Progenitor cell of endocrine pancreas (in vitro differentiated cells): ENCODE results near the gene PLXNA2. TPM values are rescaled to one million over a fixed set of nuclear protein-coding genes. Genes with fewer than 3 reads are reported as not detected.

Source experiments
- DNase-seq: peaks from one replicate; pipeline ENCODE4 v3.0.0; 2021; ENCODE audit warnings: low spot score; ENCODE audit not compliant: unreplicated experiment
- H3K27ac Mint-ChIP-seq: 2 replicates; pipeline ENCODE4 v1.8.0; 2021; ENCODE audit warnings: mild to moderate bottlenecking, moderate library complexity, mixed read lengths
- H3K27me3 Mint-ChIP-seq: 2 replicates; pipeline ENCODE4 v1.8.0; 2021; ENCODE audit warnings: mixed read lengths
- H3K36me3 Mint-ChIP-seq: 2 replicates; pipeline ENCODE4 v1.8.0; 2022; ENCODE audit warnings: mixed read lengths; ENCODE audit not compliant: insufficient read depth
- H3K4me1 Mint-ChIP-seq: 2 replicates; pipeline ENCODE4 v1.8.0; 2021; ENCODE audit warnings: low read depth, mixed read lengths
- H3K4me3 Mint-ChIP-seq: 2 replicates; pipeline ENCODE4 v1.8.0; 2021; ENCODE audit warnings: low read depth, mild to moderate bottlenecking, moderate library complexity, mixed read lengths
- H3K9me3 Mint-ChIP-seq: 2 replicates; pipeline ENCODE4 v1.8.0; 2021; ENCODE audit warnings: low read depth, mixed read lengths
- CTCF ChIP-seq: fragments of 200-600 bp; sonication (generic); IDR thresholded peaks from one replicate; pipeline ENCODE4 v1.5.0; 2021; ENCODE audit warnings: antibody characterized with exemption, mild to moderate bottlenecking; ENCODE audit not compliant: unreplicated experiment
- total RNA-seq: library from RNA; stranded (reverse); gene quantifications from 2 replicates; pipeline ENCODE4 v1.2.1, GENCODE V29; 2021

Gene PLXNA2
- total RNA-seq, 1 donor from 2014 or later: 34.9 TPM

- Mint-ChIP-seq H3K27me3 (peaks cover 26% of the 10 kb centered on the region), H3K4me3 (no peak overlapping the region), H3K4me1 (no peaks in the 10 kb centered on the region), H3K27ac (no peak overlapping the region), H3K36me3 (no peaks in the 10 kb centered on the region), H3K9me3 (peaks cover 1% of the 10 kb centered on the region)
- no peak for DNase-seq
- TF ChIP-seq CTCF: no peak
These were observed 245.5 kb downstream of the PLXNA2 start for GRCh38 chr1:207998691-207999090.

GRCh38 chr1:207997486-207998268, 246.5 kb downstream of the PLXNA2 start:
- no peak overlapping the region for H3K4me3 Mint-ChIP-seq
- H3K9me3 Mint-ChIP-seq: peaks cover 6% of the 10 kb centered on the region
- H3K4me1 Mint-ChIP-seq: no peaks in the 10 kb centered on the region
- H3K36me3 Mint-ChIP-seq: no peaks in the 10 kb centered on the region
- peaks cover 28% of the 10 kb centered on the region for H3K27me3 Mint-ChIP-seq
- DNase-seq: peak; percentile 44
- TF ChIP-seq CTCF: peak; percentile 79
- no peak overlapping the region for H3K27ac Mint-ChIP-seq

- H3K4me3 Mint-ChIP-seq: no peak overlapping the region
- DNase-seq: no peak
- H3K9me3 Mint-ChIP-seq: peaks cover 6% of the 10 kb centered on the region
- H3K27me3 Mint-ChIP-seq: peaks cover 24% of the 10 kb centered on the region
- no peak overlapping the region for H3K27ac Mint-ChIP-seq
- H3K36me3 Mint-ChIP-seq: no peaks in the 10 kb centered on the region
- no peak for TF ChIP-seq CTCF
- no peaks in the 10 kb centered on the region for H3K4me1 Mint-ChIP-seq
These were observed 247.5 kb downstream of the PLXNA2 start for GRCh38 chr1:207996636-207997035.

- H3K36me3 Mint-ChIP-seq: no peaks in the 10 kb centered on the region
- H3K4me1 Mint-ChIP-seq: no peaks in the 10 kb centered on the region
- peaks cover 6% of the 10 kb centered on the region for H3K9me3 Mint-ChIP-seq
- no peak for DNase-seq
- peaks cover 24% of the 10 kb centered on the region for H3K27me3 Mint-ChIP-seq
- no peak overlapping the region for H3K4me3 Mint-ChIP-seq
- H3K27ac Mint-ChIP-seq: no peak overlapping the region
- no peak for TF ChIP-seq CTCF
These were observed 248.6 kb downstream of the PLXNA2 start for GRCh38 chr1:207995576-207995975.

GRCh38 chr1:207993477-207994445, 250.4 kb downstream of the PLXNA2 start:
- no peak for DNase-seq
- H3K27ac Mint-ChIP-seq: no peak overlapping the region

More at GRCh38 chr1:207993477-207994445, 250.4 kb downstream of the PLXNA2 start:
- TF ChIP-seq CTCF: peak; percentile 37
- no peak overlapping the region for H3K4me3 Mint-ChIP-seq
- no peaks in the 10 kb centered on the region for H3K36me3 Mint-ChIP-seq
- peaks cover 31% of the 10 kb centered on the region for H3K27me3 Mint-ChIP-seq
- H3K4me1 Mint-ChIP-seq: no peaks in the 10 kb centered on the region
- H3K9me3 Mint-ChIP-seq: peaks cover 6% of the 10 kb centered on the region
